A673 (cell line): ENCODE measurements around the gene TOMM7. TPM values are rescaled to one million over a fixed set of nuclear protein-coding genes. Genes with fewer than 3 reads are reported as not detected.
"Not testable (repeated sequence)": the region's sequence is repeated elsewhere in the genome, so short reads cannot be mapped to it uniquely, and the experiment has no call there.

Experiments used
- BruUV-seq: library from RNA; stranded (reverse); fragments of 400-500 nt; replicated peaks from 2 replicates; lab custom pipeline; 2021; lab: Mats Ljungman, UMichigan
- CTCF ChIA-PET: fragments of 300-600 bp; sonication (Branson Sonifier 250); formaldehyde crosslinking; loops from one replicate; lab custom pipeline; 2022; ENCODE audit warnings: antibody characterized with exemption; lab: Charles Lee
- POLR2A ChIA-PET: fragments of 300-600 bp; sonication (Branson Sonifier 250); formaldehyde crosslinking; loops from one replicate; lab custom pipeline; 2022; ENCODE audit warnings: antibody characterized with exemption; ENCODE audit not compliant: low non-redundant PET; lab: Charles Lee
- DNase-seq: peaks from one replicate; pipeline ENCODE4 v3.0.0-alpha.2; 2015; ENCODE audit warnings: low spot score
- H3K27ac ChIP-seq: fragments of 200-600 bp; sonication (generic); 2 replicates; pipeline ENCODE4 v1.5.1; 2016; ENCODE audit warnings: mixed run types, low read depth, mild to moderate bottlenecking, mixed read lengths, antibody characterized with exemption, low read length; ENCODE audit not compliant: poor library complexity, severe bottlenecking
- H3K27me3 ChIP-seq: fragments of 200-600 bp; sonication (generic); replicated peaks from 2 replicates; pipeline ENCODE4 v1.6.1; 2017; ENCODE audit warnings: mixed run types, low read depth, mild to moderate bottlenecking, mixed read lengths, antibody characterized with exemption, low read length; ENCODE audit not compliant: insufficient read depth, poor library complexity
- H3K36me3 ChIP-seq: fragments of 200-600 bp; sonication (generic); 2 replicates; pipeline ENCODE4 v1.6.1; 2016; ENCODE audit warnings: mixed run types, mild to moderate bottlenecking, mixed read lengths, antibody characterized with exemption, low read length; ENCODE audit not compliant: insufficient read depth, poor library complexity, severe bottlenecking
- H3K4me1 ChIP-seq: fragments of 200-600 bp; sonication (generic); 2 replicates; pipeline ENCODE4 v1.6.1; 2017; ENCODE audit warnings: mixed run types, mild to moderate bottlenecking, mixed read lengths, antibody characterized with exemption, low read length; ENCODE audit not compliant: insufficient read depth, poor library complexity, severe bottlenecking
- H3K4me3 ChIP-seq: fragments of 200-600 bp; sonication (generic); 2 replicates; pipeline ENCODE4 v1.5.1; 2016; ENCODE audit warnings: low read depth, mixed run types, mild to moderate bottlenecking, mixed read lengths, low read length; ENCODE audit not compliant: poor library complexity, severe bottlenecking
- H3K9me3 ChIP-seq: fragments of 200-600 bp; sonication (generic); 2 replicates; pipeline ENCODE4 v1.6.1; 2016; ENCODE audit warnings: mixed run types, low read depth, mild to moderate bottlenecking, mixed read lengths, antibody characterized with exemption, low read length; ENCODE audit not compliant: poor library complexity, severe bottlenecking
- CTCF ChIP-seq: fragments of 300-800, 200-600 bp; sonication (generic); conservative IDR thresholded peaks from 2 replicates; pipeline ENCODE4 v1.5.1; 2017; ENCODE audit warnings: low read depth, mild to moderate bottlenecking, antibody characterized with exemption, low read length, moderate library complexity, mixed read lengths
- EZH2 ChIP-seq: fragments of 200-600 bp; sonication (generic); IDR thresholded peaks from 2 replicates; pipeline ENCODE4 v1.6.1; 2017; ENCODE audit warnings: borderline replicate concordance, low read depth, mild to moderate bottlenecking, mixed read lengths, antibody characterized with exemption, low read length; ENCODE audit not compliant: poor library complexity, severe bottlenecking
- intact Hi-C: fragments of 100-400 bp; cut with micrococcal nuclease; formaldehyde crosslinking; loops from one replicate; pipeline ENCODE4 v1.10.0; 2022; ENCODE audit not compliant: unreplicated experiment
- total RNA-seq: library from RNA; stranded (reverse); gene quantifications from 2 replicates; pipeline ENCODE4 v1.2.3, GENCODE V29; 2021

Gene TOMM7
- total RNA-seq, 1 experiment from 2014 or later: 149 TPM

- ChIA-PET POLR2A (no interaction called here), CTCF (no interaction called here)
- no TSS peak for BruUV-seq
- Histone ChIP-seq H3K4me3 (no peak overlapping the region), H3K9me3 (no peaks in the 10 kb centered on the region), H3K36me3 (no peaks in the 10 kb centered on the region), H3K4me1 (no peaks in the 10 kb centered on the region), H3K27me3 (no peaks in the 10 kb centered on the region), H3K27ac (no peak overlapping the region)
- TF ChIP-seq CTCF (no peak), EZH2 (no peak)
- intact Hi-C loops: no loop called here
- no peak for DNase-seq
These were observed 39.2 kb downstream of the TOMM7 start for GRCh38 chr7:22783421-22783820.

GRCh38 chr7:22782616-22783232 is 39.9 kb downstream of the TOMM7 start:
- ChIA-PET CTCF (interaction anchor here (0.6 to 1.2 kb wide), 6 partner anchors 23 to 280 kb away, joined by 3 to 12 read pairs (median 4); no protein-coding TSS in a partner anchor), POLR2A (no interaction called here)
- BruUV-seq: no TSS peak
- Histone ChIP-seq H3K27me3 (no peaks in the 10 kb centered on the region), H3K27ac (no peak overlapping the region), H3K4me1 (no peaks in the 10 kb centered on the region), H3K9me3 (no peaks in the 10 kb centered on the region), H3K4me3 (no peak overlapping the region), H3K36me3 (no peaks in the 10 kb centered on the region)
- intact Hi-C loops: loop anchor here (1.0 kb wide), 1 partner anchor 223 kb away; no protein-coding TSS in a partner anchor
- peak; percentile 91 for TF ChIP-seq CTCF
- TF ChIP-seq EZH2: no peak
- DNase-seq: peak; percentile 72

GRCh38 chr7:22781230-22781711 is 41.4 kb downstream of the TOMM7 start:
- Histone ChIP-seq H3K4me1 (no peaks in the 10 kb centered on the region), H3K4me3 (no peak overlapping the region), H3K36me3 (no peaks in the 10 kb centered on the region), H3K9me3 (no peaks in the 10 kb centered on the region), H3K27ac (no peak overlapping the region), H3K27me3 (no peaks in the 10 kb centered on the region)
- ChIA-PET CTCF (no interaction called here), POLR2A (interaction anchor here (0.6 kb wide), 1 partner anchor 23 kb away, joined by 11 read pairs; no protein-coding TSS in a partner anchor)
- TF ChIP-seq EZH2: no peak
- TF ChIP-seq CTCF: no peak
- BruUV-seq: no TSS peak
- no peak for DNase-seq
- intact Hi-C loops: no loop called here

- intact Hi-C loops, H3K4me1 ChIP-seq, POLR2A ChIA-PET, BruUV-seq, DNase-seq, H3K9me3 ChIP-seq, H3K4me3 ChIP-seq, H3K27ac ChIP-seq, H3K27me3 ChIP-seq, H3K36me3 ChIP-seq: not testable (repeated sequence)
- CTCF ChIA-PET: interaction anchor here (0.7 kb wide), 1 partner anchor 184 kb away, joined by 4 read pairs; no protein-coding TSS in a partner anchor
These were observed 42.8 kb downstream of the TOMM7 start for GRCh38 chr7:22779730-22780323.
